Dedifferentiated amniotic fluid mesenchymal stem cell (primary cell): ENCODE data around the gene MYL2.
"Not testable (repeated sequence)": the region's sequence is repeated elsewhere in the genome, so short reads cannot be mapped to it uniquely, and the experiment has no call there.

ENCODE experiments used
- DNase-seq: peaks from one replicate; pipeline ENCODE4 v3.0.0-alpha.2; 2016; ENCODE audit errors: extremely low spot score

The MYL2 gene

GRCh38 chr12:110920324-110920910 is at the start of gene MYL2:
Gene MYL2, minus strand, starts transcription at chr12:110920579. Its CDS starts 50 bp downstream, at chr12:110920529.
- DNase-seq = no peak

- DNase-seq = no peak
Observed at GRCh38 chr12:110966081-110966760, 45.8 kb upstream of the MYL2 start.

- no peak for DNase-seq
Observed at GRCh38 chr12:110965574-110965973, 45.2 kb upstream of the MYL2 start.

GRCh38 chr12:110960795-110961194 is 40.4 kb upstream of the MYL2 start:
- no peak for DNase-seq

- no peak for DNase-seq
Observed at GRCh38 chr12:110957652-110958051, 37.3 kb upstream of the MYL2 start.

GRCh38 chr12:110957159-110957558 is 36.8 kb upstream of the MYL2 start:
- DNase-seq = no peak

GRCh38 chr12:110950867-110951266 is 30.5 kb upstream of the MYL2 start:
- not testable (repeated sequence) for DNase-seq

- not testable (repeated sequence) for DNase-seq
Observed at GRCh38 chr12:110950466-110950865, 30.1 kb upstream of the MYL2 start.

- DNase-seq = no peak
Observed at GRCh38 chr12:110948041-110948440, 27.7 kb upstream of the MYL2 start.

- no peak for DNase-seq
Observed at GRCh38 chr12:110943373-110943772, 23.0 kb upstream of the MYL2 start.

- DNase-seq = no peak
Observed at GRCh38 chr12:110941391-110941790, 21.0 kb upstream of the MYL2 start.

GRCh38 chr12:110940933-110941332 is 20.6 kb upstream of the MYL2 start:
- DNase-seq = no peak

GRCh38 chr12:110940296-110940695 is 19.9 kb upstream of the MYL2 start:
- no peak for DNase-seq

- no peak for DNase-seq
Observed at GRCh38 chr12:110937104-110937641, 16.8 kb upstream of the MYL2 start.

GRCh38 chr12:110936367-110937103 is 16.2 kb upstream of the MYL2 start:
- DNase-seq = no peak

- DNase-seq = no peak
Observed at GRCh38 chr12:110935588-110935987, 15.2 kb upstream of the MYL2 start.

- no peak for DNase-seq
Observed at GRCh38 chr12:110934093-110934852, 13.9 kb upstream of the MYL2 start.

- DNase-seq = no peak
Observed at GRCh38 chr12:110933326-110933974, 13.1 kb upstream of the MYL2 start.

- no peak for DNase-seq
Observed at GRCh38 chr12:110932046-110932445, 11.7 kb upstream of the MYL2 start.

GRCh38 chr12:110931315-110931728 is 10.9 kb upstream of the MYL2 start:
- no peak for DNase-seq
